ENCODE results near the gene LMF2. TPM values are rescaled to one million over a fixed set of nuclear protein-coding genes. Genes with fewer than 3 reads are reported as not detected.

Gene LMF2
- polyA plus RNA-seq, 1 donor (not counting 4 experiments of a cell fraction or from before 2014, with no cell fraction given): 13.2 TPM

DNA sequence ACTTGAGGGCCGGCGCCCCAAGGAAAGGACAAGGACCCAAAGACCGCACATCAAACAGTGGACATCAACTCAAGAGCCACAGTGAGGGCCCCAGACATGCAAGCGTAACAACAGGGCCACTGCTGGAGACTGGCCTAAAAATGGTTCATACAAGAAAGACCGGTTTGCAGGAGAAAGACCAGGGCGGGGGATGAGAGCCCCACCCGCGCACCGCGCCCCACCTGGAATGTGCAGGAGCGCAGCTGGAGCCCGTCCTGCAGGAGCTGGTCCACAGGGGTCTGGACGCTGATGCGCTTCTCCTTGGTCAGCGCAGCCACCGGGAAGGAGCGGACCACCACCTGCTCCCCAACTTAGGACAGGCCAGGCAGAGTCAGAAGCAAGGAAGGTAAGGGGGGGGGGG lies 46.6 kb downstream of the LMF2 start:
- H2AFZ ChIP-seq (ENCODE audit: control insufficient read depth, low read length): no peak overlapping the region
- no peaks in the 10 kb centered on the region for H4K20me1 ChIP-seq (ENCODE audit: control insufficient read depth, extremely low read depth, insufficient read depth, low read length)
- H3K4me1 ChIP-seq (ENCODE audit: control insufficient read depth, extremely low read depth, insufficient read depth, low read length): peaks cover 8% of the 10 kb centered on the region
- FAIRE-seq: no peak
- H3K27ac ChIP-seq (ENCODE audit: control insufficient read depth, insufficient read depth, low read length): no peak overlapping the region
- H3K9ac ChIP-seq (ENCODE audit: control insufficient read depth, extremely low read depth, insufficient read depth, low read length): no peak overlapping the region
- TF ChIP-seq EZH2 (IDR thresholded peaks at IDR 0.05; ENCODE audit: low read length): no peak
- TF ChIP-seq, protein P1, sequence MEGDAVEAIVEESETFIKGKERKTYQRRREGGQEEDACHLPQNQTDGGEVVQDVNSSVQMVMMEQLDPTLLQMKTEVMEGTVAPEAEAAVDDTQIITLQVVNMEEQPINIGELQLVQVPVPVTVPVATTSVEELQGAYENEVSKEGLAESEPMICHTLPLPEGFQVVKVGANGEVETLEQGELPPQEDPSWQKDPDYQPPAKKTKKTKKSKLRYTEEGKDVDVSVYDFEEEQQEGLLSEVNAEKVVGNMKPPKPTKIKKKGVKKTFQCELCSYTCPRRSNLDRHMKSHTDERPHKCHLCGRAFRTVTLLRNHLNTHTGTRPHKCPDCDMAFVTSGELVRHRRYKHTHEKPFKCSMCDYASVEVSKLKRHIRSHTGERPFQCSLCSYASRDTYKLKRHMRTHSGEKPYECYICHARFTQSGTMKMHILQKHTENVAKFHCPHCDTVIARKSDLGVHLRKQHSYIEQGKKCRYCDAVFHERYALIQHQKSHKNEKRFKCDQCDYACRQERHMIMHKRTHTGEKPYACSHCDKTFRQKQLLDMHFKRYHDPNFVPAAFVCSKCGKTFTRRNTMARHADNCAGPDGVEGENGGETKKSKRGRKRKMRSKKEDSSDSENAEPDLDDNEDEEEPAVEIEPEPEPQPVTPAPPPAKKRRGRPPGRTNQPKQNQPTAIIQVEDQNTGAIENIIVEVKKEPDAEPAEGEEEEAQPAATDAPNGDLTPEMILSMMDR (optimal IDR thresholded peaks at IDR 0.05 in 1 of 3, IDR thresholded peaks at IDR 0.05 in 1 of 3, conservative IDR thresholded peaks at IDR 0.05 in 1 of 3; ENCODE audit: extremely low read depth in 1 of 3, insufficient read depth in 2 of 3, low read length in 3 of 3): no peak
- no peaks in the 10 kb centered on the region for H3K9me1 ChIP-seq (ENCODE audit: control insufficient read depth, extremely low read depth, insufficient read depth, low read length)
- DNase-seq (ENCODE audit: low read depth, low spot score): no peak
- peaks cover 48 to 69% of the 10 kb centered on the region in 2 experiments for H3K36me3 ChIP-seq (ENCODE audit: control insufficient read depth in 2 of 2, extremely low read depth in 1 of 2, insufficient read depth in 2 of 2, low read length in 2 of 2)
- no peaks in the 10 kb centered on the region for H3K27me3 ChIP-seq (ENCODE audit: control insufficient read depth, extremely low read depth, insufficient read depth, low read length)
- dilution Hi-C loops (cut with MboI; ENCODE audit: extremely low pct_ligation_motif_present, low sequenced_read_pairs): no loop called here
- H3K79me2 ChIP-seq (ENCODE audit: control insufficient read depth, insufficient read depth, low read length): no peaks in the 10 kb centered on the region
- no peaks in the 10 kb centered on the region for H3K9me3 ChIP-seq (ENCODE audit: control insufficient read depth, low read depth, low read length)
- H3K4me2 ChIP-seq (ENCODE audit: control insufficient read depth, extremely low read depth, insufficient read depth, low read depth, low read length): no peak overlapping the region
- no peak overlapping the region for H3K4me3 ChIP-seq (ENCODE audit: control insufficient read depth in 2 of 3, extremely low read depth in 1 of 3, insufficient read depth in 2 of 3, low read depth in 1 of 3, low read length in 3 of 3)

DNA sequence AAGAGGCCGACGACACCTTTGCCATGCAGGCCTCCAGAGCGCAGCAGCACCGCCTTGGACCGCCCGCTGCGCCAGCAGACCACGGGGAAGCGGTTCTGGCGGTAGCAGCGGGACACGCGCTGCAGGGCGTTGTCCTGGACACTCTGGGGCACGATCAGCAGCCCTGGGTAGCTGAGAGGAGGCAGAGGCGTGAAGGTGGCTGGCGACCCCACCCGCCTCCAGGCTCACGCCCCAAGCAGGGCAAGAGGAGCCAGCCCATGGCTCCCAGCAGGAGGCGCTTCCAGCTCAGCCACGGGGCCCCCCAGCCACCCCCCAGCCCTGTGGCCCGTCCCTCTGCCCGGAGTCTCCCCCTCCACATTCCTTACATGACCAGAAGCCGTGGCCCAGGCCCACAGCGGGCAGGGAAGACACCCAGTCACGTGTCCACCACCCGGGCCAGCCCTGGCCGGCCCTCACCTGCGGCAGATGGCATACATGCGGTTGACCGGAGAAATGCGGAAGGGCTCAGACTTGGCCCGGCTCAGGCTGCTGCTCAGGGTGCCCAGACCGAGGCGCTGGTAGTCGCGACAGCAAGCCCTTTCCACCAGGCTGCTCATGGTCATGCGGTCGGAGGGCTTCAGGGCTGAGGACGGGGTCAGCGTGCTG lies 47.9 kb downstream of the LMF2 start:
- no peaks in the 10 kb centered on the region for H3K9me3 ChIP-seq (ENCODE audit: control insufficient read depth, low read depth, low read length)
- no peaks in the 10 kb centered on the region for H3K9me1 ChIP-seq (ENCODE audit: control insufficient read depth, extremely low read depth, insufficient read depth, low read length)
- peaks cover 50 to 69% of the 10 kb centered on the region in 2 experiments for H3K36me3 ChIP-seq (ENCODE audit: control insufficient read depth in 2 of 2, extremely low read depth in 1 of 2, insufficient read depth in 2 of 2, low read length in 2 of 2)
- H3K9ac ChIP-seq (ENCODE audit: control insufficient read depth, extremely low read depth, insufficient read depth, low read length): no peak overlapping the region
- no peak overlapping the region for H3K27ac ChIP-seq (ENCODE audit: control insufficient read depth, insufficient read depth, low read length)
- H3K4me2 ChIP-seq (ENCODE audit: control insufficient read depth, extremely low read depth, insufficient read depth, low read depth, low read length): no peak overlapping the region
- H3K27me3 ChIP-seq (ENCODE audit: control insufficient read depth, extremely low read depth, insufficient read depth, low read length): no peaks in the 10 kb centered on the region
- no peak for TF ChIP-seq EZH2 (IDR thresholded peaks at IDR 0.05; ENCODE audit: low read length)
- TF ChIP-seq, protein P1 (optimal IDR thresholded peaks at IDR 0.05 in 1 of 3, IDR thresholded peaks at IDR 0.05 in 1 of 3, conservative IDR thresholded peaks at IDR 0.05 in 1 of 3; ENCODE audit: extremely low read depth in 1 of 3, insufficient read depth in 2 of 3, low read length in 3 of 3): no peak
- no peaks in the 10 kb centered on the region for H3K79me2 ChIP-seq (ENCODE audit: control insufficient read depth, insufficient read depth, low read length)
- no peaks in the 10 kb centered on the region for H4K20me1 ChIP-seq (ENCODE audit: control insufficient read depth, extremely low read depth, insufficient read depth, low read length)
- no peak overlapping the region for H3K4me3 ChIP-seq (ENCODE audit: control insufficient read depth in 2 of 3, extremely low read depth in 1 of 3, insufficient read depth in 2 of 3, low read depth in 1 of 3, low read length in 3 of 3)
- no peak overlapping the region for H2AFZ ChIP-seq (ENCODE audit: control insufficient read depth, low read length)
- FAIRE-seq (no peak), DNase-seq (ENCODE audit: low read depth, low spot score) (no peak)
- H3K4me1 ChIP-seq (ENCODE audit: control insufficient read depth, extremely low read depth, insufficient read depth, low read length): peaks cover 8% of the 10 kb centered on the region
- dilution Hi-C loops (cut with MboI; ENCODE audit: extremely low pct_ligation_motif_present, low sequenced_read_pairs): no loop called here

Data from keratinocyte (primary cell).